Prostate gland (tissue), 2 donors: ENCODE measurements around the gene DTX3L.

ENCODE experiments used
- POLR2A ChIP-seq: fragments of 450-650 bp; IDR thresholded peaks from one replicate; pipeline ENCODE4 v1.6.1; 2016; ENCODE audit warnings: antibody characterized with exemption, mild to moderate bottlenecking
- POLR2AphosphoS5 ChIP-seq: sonication (generic); formaldehyde crosslinking; IDR thresholded peaks from one replicate; pipeline ENCODE4 v1.6.1; 2017; ENCODE audit warnings: antibody characterized with exemption
- TF ChIP-seq, protein P1 (sequence below), 4 experiments: fragments of 200-600 bp in 2 of 4; fragments of 450-650 bp in 2 of 4; sonication (generic) in 2 of 4; IDR thresholded peaks; 1 replicate in 3 of 4; 2 replicates in 1 of 4; pipeline ENCODE4 v1.5.1; 2016 to 2019; ENCODE audit warnings: antibody characterized with exemption in 4 of 4, mild to moderate bottlenecking in 2 of 4, moderate library complexity in 2 of 4

DNA sequence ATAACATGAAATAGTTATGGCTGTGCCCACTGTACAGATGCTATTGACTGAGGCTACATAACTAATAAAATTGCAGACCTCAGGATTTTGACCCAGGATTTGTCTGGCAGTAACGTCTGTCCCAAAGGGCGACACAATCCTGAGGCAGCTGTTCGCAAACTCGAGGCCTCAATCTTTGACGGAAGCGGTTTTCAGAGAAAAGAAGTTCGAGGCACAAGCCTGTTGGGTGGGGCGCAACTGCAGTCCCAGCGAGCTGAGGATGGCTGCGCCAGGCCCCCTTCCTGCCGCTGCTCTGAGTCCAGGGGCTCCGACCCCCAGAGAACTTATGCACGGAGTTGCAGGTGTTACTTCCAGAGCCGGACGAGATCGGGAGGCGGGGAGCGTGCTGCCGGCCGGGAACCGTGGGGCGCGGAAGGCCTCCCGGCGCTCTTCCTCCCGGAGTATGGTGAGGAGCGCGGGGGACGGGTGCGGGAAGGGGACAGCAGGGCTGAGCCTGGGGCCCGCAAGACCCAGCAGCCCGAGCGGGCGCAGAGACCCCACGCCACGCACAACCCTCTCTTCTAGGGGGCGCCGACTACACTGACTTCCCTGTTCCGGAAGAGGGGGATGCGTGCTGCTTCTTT is 13.4 kb downstream of the DTX3L start, which contains the start of gene PARP15:
- TF ChIP-seq, protein P1, sequence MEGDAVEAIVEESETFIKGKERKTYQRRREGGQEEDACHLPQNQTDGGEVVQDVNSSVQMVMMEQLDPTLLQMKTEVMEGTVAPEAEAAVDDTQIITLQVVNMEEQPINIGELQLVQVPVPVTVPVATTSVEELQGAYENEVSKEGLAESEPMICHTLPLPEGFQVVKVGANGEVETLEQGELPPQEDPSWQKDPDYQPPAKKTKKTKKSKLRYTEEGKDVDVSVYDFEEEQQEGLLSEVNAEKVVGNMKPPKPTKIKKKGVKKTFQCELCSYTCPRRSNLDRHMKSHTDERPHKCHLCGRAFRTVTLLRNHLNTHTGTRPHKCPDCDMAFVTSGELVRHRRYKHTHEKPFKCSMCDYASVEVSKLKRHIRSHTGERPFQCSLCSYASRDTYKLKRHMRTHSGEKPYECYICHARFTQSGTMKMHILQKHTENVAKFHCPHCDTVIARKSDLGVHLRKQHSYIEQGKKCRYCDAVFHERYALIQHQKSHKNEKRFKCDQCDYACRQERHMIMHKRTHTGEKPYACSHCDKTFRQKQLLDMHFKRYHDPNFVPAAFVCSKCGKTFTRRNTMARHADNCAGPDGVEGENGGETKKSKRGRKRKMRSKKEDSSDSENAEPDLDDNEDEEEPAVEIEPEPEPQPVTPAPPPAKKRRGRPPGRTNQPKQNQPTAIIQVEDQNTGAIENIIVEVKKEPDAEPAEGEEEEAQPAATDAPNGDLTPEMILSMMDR (IDR thresholded peaks at IDR 0.05) = no peak
- TF ChIP-seq POLR2A (no peak), POLR2AphosphoS5 (no peak)
